Activated naive CD4-positive, alpha-beta T cell treated with anti-CD3 and anti-CD28 coated beads, Interleukin-2, amount 10 ng/mL, durations not matched to agents 5 hours and 36 hours (primary cell): Measurements from ENCODE around the gene CDK19. TPM values are rescaled to one million over a fixed set of nuclear protein-coding genes. Genes with fewer than 3 reads are reported as not detected.

ENCODE experiments used
- total RNA-seq, 2 experiments: library from RNA; stranded (reverse); gene quantifications; one replicate each; pipeline ENCODE4 v1.2.3, GENCODE V29; 2021

CDK19 gene
- total RNA-seq: 10 to 100 TPM; 25.8 to 26.3 TPM

DNA sequence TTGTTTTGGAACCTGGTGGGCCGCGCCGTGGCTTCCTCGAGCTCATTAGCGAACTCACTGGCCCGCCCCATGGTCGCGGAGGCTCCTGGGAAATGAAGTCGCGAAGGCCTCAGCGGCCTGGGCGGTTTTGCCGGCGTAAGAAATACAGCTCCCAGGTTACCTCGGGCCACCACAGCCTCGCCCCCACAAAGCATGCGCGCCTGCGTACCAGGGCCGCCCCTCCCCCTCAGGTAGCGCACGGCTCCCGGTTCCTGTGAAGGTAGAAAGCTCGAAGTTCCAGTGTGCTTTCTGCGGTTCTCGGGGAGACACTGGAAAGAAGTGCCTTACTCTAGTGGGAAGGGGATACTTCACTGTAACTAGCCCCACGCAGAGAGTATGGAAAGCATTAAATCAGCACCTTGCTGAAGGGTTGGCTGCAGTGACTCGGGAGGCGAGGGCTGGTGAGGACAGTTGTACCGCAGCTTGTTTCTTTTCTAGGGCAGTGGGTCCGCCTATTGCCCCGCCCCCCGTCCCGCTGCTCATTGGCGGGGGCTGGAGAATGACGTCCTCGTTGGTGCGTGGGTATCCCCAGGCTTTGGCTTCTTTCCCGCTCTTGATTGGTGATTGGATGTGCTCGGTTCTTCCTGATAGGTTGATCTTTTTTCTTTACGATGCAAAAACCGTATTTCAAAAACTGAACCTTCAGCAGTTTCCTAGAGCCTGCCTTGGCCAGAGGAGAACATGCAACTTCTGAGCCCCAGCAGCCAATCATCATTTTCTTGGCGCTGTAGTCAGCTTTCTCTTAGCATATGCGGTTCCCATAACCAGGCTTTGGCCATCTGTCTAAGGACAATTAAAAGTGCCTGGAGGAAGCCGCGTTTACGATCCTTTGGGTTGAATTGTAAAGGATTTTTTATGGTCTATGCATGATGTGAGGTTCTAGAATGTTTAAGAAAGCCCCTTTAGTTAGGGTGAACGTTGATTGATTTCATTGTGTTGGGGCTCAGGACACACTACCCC, at the start of gene CDK19:
TSS of gene CDK19 (minus strand) at position 59 of the 999 bp plus-strand sequence. CDS start 333 bp downstream, outside the sequence.

Other genes with a start within 250 kb of the CDK19 start
- gene AMD1, start 59.3 kb upstream of the CDK19 start, total RNA-seq: 10 to 100 TPM; 60.7 to 63.4 TPM
- 10 to 100 TPM; 72.7 to 79.1 TPM for gene GTF3C6, start 143.2 kb upstream of the CDK19 start, total RNA-seq
- 10 to 100 TPM; 19.0 to 21.3 TPM for gene RPF2, start 166.6 kb upstream of the CDK19 start, total RNA-seq